Measurements from ENCODE around the gene PHF20.

GRCh38 chr20:35891375-35891774 lies 119.6 kb downstream of the PHF20 start:
- no peak for TF ChIP-seq CTCF (conservative IDR thresholded peaks at IDR 0.05; ENCODE audit: low read depth, low read length)
- TF ChIP-seq EZH2 (IDR thresholded peaks at IDR 0.05; ENCODE audit: low read length, unreplicated experiment): no peak
- TF ChIP-seq EZH2phosphoT487 (IDR thresholded peaks at IDR 0.05; ENCODE audit: borderline replicate concordance, low read length): no peak
